CD4-positive, alpha-beta T cell treated with Interleukin-1 beta for 1 hour (primary cell): ENCODE data around the gene RNF214.
"Not testable (repeated sequence)": the region's sequence is repeated elsewhere in the genome, so short reads cannot be mapped to it uniquely, and the experiment has no call there.

ENCODE experiments used
- DNase-seq, 2 donors: peaks; one replicate each; pipeline ENCODE4 v3.0.0-alpha.2; 2020 to 2022

RNF214 gene

GRCh38 chr11:117232911-117233409 lies 489 bp downstream of the RNF214 start:
- DNase-seq, result no peak

GRCh38 chr11:117238221-117238620 lies 5.8 kb downstream of the RNF214 start:
- DNase-seq, result no peak

GRCh38 chr11:117239295-117239694 lies 6.8 kb downstream of the RNF214 start:
- DNase-seq, result no peak

GRCh38 chr11:117248341-117248740 lies 15.9 kb downstream of the RNF214 start:
- DNase-seq, result no peak

- no peak for DNase-seq
Measured at GRCh38 chr11:117249571-117249970, 17.1 kb downstream of the RNF214 start.

GRCh38 chr11:117251506-117251905 lies 19.0 kb downstream of the RNF214 start:
- DNase-seq, result no peak

- DNase-seq, result no peak
Measured at GRCh38 chr11:117255966-117256365, 23.5 kb downstream of the RNF214 start.

- DNase-seq, result no peak
Measured at GRCh38 chr11:117256573-117256972, 24.1 kb downstream of the RNF214 start.

GRCh38 chr11:117258576-117258975 lies 26.1 kb downstream of the RNF214 start:
- no peak for DNase-seq

GRCh38 chr11:117259417-117259816 lies 26.9 kb downstream of the RNF214 start:
- no peak for DNase-seq

- DNase-seq, result not testable (repeated sequence)
Measured at GRCh38 chr11:117264624-117265323, 32.3 kb downstream of the RNF214 start.

- no peak for DNase-seq
Measured at GRCh38 chr11:117265745-117266144, 33.3 kb downstream of the RNF214 start.

GRCh38 chr11:117269856-117270255 lies 37.4 kb downstream of the RNF214 start:
- no peak for DNase-seq

GRCh38 chr11:117271208-117271607 lies 38.7 kb downstream of the RNF214 start:
- DNase-seq, result no peak

- DNase-seq, result not testable (repeated sequence)
Measured at GRCh38 chr11:117272175-117272574, 39.7 kb downstream of the RNF214 start.

- no peak for DNase-seq
Measured at GRCh38 chr11:117273550-117274289, 41.2 kb downstream of the RNF214 start.

GRCh38 chr11:117278347-117278746 lies 45.9 kb downstream of the RNF214 start:
- no peak for DNase-seq

GRCh38 chr11:117279711-117280376 lies 47.4 kb downstream of the RNF214 start:
- peak in 1 of 2 donors; percentile 39 for DNase-seq

- DNase-seq, result no peak
Measured at GRCh38 chr11:117281159-117281558, 48.7 kb downstream of the RNF214 start.

GRCh38 chr11:117281869-117282268 lies 49.4 kb downstream of the RNF214 start:
- no peak for DNase-seq

GRCh38 chr11:117282956-117283355 lies 50.5 kb downstream of the RNF214 start:
- no peak for DNase-seq

- DNase-seq, result no peak
Measured at GRCh38 chr11:117284053-117284452, 51.6 kb downstream of the RNF214 start.

GRCh38 chr11:117286588-117286987 lies 54.1 kb downstream of the RNF214 start:
- no peak for DNase-seq

GRCh38 chr11:117287668-117288067 lies 55.2 kb downstream of the RNF214 start:
- DNase-seq, result no peak
